Measurements from ENCODE around the gene NIM1K.
"Not testable (repeated sequence)": the region's sequence is repeated elsewhere in the genome, so short reads cannot be mapped to it uniquely, and the experiment has no call there.

NIM1K gene

GRCh38 chr5:43191740-43192557, at the start of gene NIM1K:
TSS of gene NIM1K (plus strand) at chr5:43192225. CDS start at chr5:43245776, 53,551 bp downstream.
- peak; percentile 86 for DNase-seq

DNA sequence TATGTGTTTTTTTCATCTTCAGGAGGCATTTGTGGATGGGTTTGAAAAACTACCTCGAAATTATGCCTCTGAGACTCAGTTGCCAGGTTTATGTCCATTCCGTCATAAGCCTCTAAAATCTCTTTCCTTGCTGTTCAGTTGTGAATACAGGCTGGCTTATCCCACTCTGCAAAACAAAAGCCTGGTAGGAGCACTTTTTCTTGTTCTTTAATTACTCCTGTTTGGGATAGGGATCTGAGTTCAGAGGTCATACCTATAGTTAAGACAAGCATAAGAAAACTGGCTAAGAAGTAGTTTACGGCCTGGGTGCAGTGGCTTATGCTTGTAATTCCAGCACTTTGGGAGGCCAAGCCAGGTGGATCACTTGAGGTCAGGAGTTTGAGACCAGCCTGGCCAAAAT, 47.0 kb upstream of the NIM1K start:
- no peak for DNase-seq

DNA sequence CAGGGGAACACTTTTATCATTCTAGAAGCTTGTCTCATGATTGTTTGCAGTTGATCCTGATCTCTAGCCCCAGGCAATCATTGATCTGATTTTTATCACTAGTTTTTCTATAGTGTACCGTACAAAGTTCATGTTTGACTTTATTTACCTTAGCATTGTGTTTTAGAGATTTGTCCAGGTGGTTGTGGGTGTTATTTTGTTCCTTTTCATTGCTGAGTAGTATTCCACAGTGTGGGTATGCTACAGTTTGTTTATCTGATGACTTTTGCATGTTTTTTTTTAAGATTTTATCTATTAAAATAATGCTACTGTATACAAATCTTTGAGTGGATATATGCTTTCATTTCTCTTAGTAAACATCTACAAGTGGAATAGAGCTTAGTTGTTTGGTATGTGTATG, 45.1 kb upstream of the NIM1K start:
- DNase-seq = no peak

- DNase-seq = no peak
Observed at GRCh38 chr5:43148417-43148816, 43.6 kb upstream of the NIM1K start.

- DNase-seq = no peak
Observed at GRCh38 chr5:43149231-43149630, 42.8 kb upstream of the NIM1K start.

DNA sequence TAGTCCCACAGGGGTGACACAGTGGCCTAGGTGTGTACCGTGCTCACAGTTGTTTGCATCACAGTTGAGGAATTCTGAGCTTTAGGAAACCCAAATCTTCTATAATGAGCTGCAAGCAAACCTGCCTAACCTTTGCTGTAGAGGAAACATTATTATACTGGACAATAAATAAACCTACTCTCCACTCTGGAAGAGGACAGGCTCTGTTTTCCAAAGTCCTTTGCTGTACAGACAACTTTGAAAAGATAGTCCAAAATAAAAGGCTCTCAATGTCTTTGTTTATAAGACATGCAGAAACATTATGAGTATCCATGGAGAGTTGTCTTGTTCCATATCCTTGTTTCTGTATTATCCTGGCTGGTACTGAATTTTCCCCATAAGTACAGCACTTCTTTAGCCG, 42.0 kb upstream of the NIM1K start:
- DNase-seq = no peak

DNA sequence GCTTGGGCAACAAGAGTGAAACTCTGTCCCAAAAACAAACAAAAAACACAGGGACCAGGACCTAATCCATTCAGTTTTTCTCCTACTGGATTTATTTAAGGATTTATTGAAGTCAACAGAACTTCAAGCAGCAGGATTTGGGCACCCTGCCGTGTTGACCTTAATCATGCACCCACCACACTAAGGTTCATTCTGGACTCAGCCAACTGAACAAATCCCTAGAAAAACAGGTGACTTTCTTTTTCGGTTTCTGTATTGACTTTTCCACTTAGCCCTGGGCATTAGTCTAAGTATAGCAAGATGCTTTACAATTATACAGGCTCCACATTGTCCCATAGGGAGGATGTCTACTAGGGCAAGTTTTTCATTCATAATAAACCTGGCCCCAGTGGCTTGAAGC, 41.3 kb upstream of the NIM1K start:
- peak; percentile 6 for DNase-seq

DNA sequence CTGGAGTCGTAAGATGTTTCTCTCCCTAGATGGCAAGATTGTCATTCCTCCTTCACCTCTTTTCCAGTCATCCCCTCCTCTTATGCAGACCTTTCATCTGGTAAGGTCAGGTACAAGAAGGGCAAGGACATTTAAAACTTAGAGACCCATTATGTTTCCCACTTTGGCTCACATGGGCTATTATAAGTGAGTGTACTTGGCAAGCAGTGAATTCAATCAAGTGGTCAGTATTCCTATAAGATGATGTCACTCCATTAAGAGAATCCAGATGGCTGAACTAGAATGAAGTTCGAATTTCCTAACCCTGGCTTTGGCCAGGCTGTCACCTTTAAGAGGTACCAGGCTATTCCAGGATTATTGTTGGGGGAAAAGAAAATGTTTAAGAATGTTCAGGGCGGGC, 39.1 kb upstream of the NIM1K start:
- no peak for DNase-seq

DNA sequence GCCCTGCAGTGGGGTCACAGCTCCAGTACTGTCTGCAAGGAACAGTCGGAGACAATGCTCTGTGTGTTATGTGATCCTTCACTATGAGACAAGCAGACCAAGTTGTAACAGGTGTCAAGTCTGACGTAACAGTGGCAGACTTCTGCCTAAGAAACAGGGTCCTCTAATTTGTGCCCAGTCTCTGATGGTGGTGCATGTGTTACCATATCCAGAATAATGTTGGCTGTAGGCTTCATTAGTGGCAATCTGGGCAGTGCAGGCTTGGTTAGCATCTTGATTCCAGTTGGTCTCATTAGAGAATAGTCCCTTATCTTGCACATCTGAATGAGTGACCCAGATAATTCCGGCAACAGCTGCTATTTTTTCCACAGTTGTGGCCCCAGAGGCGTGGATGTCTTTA, 37.6 kb upstream of the NIM1K start:
- DNase-seq = peak; percentile 29

DNA sequence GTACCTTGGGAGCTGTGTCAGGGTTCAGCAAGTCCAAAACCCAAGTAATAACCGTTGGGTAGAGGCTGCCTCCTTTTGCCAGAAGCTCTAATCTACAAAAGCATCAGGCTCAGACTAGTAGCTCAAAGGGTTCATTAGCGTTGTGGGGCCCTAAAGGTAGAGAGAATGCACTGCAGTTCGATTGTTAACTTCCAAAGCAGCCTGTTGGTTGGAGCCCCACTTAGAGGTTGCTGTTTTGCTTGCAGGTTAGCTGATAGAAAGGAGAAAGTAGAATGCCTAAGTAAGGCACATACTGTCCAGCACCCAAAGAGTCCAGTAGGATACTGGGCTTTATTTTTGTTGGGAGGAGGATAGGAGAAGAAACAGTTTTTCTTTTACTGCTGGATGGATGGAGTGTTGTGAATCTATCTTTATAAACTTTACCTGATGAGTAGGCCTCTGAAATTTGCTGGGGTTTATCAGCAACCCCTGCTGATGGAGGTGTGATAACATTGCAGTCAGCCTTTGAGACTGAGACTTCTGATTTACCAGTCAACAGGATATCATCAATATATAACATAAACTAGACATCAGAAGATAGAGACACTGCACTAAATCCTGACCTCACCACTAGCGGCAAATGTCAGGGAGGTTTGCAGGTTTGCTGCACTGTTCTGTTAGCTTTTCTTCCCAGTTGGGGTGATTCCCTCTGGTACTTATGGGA, 36.5 kb upstream of the NIM1K start:
- no peak for DNase-seq

GRCh38 chr5:43156388-43156787, 35.6 kb upstream of the NIM1K start:
- no peak for DNase-seq

DNA sequence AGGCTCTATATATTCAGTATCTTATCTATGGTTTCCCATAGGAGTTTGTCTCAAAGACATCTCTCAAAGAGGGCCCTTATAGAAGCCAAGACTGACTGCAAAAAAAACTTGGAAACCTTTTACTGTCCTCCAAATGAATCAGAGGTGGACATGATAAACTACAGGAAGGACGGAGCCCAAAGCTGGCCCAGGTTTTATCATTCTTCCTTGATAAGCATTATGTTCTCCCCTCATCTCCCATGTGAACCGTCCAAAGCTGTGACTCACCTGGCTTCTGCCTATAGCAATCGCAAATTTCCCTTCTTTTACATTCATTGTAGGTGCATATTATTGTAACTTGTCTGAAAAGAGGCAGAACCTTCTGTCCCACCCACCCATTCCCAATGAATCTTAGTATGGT, 35.0 kb upstream of the NIM1K start:
- DNase-seq = no peak

- no peak for DNase-seq
Observed at GRCh38 chr5:43161244-43161643, 30.8 kb upstream of the NIM1K start.

DNA sequence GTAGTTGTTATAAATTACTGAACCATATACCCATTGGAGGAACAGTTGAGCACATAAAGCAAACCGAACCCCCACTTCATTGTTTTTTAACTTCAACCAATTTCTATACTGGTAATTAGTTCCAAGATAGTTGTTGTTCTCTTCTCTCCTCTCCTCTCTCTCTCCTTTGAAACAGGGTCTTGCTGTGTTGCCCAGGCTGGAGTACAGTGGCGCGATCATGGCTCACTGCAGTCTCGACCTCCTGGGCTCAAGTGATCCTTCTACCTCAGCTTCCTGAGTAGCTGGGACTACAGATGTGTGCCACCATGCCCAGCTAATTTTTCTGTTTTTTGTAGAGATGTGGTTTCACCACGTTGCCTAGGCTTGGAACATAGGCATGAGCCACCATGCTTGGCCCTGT, 27.2 kb upstream of the NIM1K start:
- DNase-seq = not testable (repeated sequence)

- DNase-seq = no peak
Observed at GRCh38 chr5:43165323-43165722, 26.7 kb upstream of the NIM1K start.

- no peak for DNase-seq
Observed at GRCh38 chr5:43168175-43168574, 23.9 kb upstream of the NIM1K start.

DNA sequence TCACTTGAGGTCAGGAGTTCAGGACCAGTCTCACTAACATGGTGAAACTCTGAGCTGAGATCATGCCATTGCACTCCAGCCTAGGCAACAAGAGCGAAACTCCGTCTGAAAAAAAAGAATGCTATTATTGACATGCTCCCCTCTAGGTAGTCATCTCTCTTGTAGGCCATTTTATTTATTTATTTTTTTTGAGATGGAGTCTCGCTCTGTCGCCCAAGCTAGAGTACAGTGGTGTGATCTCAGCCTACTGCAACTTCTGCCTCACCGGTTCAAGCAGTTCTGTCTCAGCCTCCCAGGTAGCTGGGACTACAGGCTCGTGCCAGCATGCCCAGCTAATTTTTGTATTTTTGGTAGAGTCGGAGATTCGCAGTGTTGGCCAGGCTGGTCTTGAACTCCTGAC, 20.6 kb upstream of the NIM1K start:
- no peak for DNase-seq

GRCh38 chr5:43171926-43172325, 20.1 kb upstream of the NIM1K start:
- no peak for DNase-seq

DNA sequence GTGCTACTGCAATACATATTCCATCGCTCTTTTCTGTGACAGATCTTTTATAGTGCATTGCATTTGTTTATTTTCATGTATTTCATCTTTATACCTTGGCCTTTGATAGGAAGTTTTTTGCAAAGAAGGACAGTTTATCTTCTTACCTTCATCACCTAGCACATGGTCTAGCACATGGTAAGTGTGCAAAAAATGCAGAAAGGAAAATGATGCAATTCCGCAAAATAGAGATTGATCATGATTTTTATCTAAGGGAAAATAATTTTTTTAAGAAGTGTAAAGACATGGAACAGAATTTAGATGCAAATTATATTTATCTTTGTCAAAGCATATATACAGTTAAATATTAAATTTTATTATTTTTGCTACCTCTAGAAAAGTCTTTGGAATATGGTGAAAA, 19.2 kb upstream of the NIM1K start:
- DNase-seq = no peak

DNA sequence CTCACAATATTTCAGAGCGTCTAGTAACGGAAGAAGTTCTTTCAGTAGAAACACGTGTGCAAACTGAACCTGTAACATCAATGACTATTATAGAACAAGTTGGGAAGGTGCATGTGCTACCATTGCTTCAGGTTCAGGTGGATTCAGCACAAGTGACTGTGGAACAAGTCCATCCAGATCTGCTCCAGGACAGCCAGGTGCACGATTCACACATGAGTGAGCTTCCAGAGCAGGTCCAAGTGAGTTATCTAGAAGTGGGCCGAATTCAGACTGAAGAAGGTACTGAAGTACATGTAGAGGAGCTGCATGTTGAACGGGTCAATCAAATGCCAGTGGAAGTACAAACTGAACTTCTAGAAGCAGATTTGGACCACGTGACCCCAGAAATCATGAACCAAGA, 17.4 kb upstream of the NIM1K start:
- no peak for DNase-seq

DNA sequence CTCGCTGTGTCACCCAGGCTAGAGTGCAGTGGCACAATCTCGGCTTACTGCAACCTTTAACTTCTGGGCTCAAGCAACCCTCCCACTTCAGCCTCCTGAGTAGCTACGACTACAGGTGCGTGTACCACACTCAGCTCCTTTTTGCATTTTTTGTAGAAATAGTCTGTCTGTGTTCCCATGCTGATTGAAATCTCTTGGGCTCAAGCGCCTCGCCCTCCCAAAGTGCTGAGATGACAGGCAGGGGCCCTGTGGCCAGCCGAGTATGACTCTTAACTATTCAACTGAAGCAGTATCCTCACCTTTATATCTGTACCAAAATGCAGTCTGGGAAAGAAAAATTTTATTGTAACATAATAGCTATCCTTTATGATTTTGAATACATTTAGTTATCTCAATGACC, 12.2 kb upstream of the NIM1K start:
- DNase-seq = no peak

DNA sequence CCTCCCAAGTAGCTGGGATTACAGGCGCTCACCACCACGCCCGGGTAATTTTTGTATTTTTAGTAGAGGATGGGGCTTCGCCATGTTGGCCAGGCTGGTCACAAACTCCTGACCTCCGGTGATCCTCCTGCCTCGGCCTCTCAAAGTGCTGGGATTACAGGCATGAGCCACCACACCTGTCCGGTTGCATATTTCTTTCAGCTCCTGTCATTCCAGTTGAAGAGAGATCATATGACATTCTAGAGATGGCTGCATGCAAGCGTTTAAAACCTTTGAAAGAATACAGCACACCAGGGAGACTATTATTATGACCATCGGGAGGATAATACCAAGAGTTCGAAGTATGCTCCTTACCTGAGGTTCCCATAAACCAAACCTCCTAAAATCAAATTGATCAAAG, 9.6 kb upstream of the NIM1K start:
- DNase-seq = no peak

DNA sequence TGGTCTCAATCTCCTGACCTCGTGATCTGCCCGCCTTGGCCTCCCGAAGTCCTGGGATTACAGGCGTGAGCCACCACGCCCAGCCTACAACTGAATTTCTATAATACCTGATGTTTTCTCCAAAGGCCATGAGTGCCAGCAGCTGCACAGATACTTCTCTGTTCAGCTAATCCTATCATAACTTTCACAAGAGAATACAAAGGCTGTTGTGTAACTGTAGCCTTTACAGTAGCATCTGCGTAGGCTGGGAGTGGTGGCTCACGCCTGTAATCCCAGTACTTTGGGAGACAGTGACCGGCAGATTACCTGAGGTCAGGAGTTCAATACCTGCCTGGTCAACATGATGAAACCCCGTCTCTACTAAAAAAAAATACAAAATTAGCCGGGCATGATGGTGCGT, 8.9 kb upstream of the NIM1K start:
- not testable (repeated sequence) for DNase-seq

DNA sequence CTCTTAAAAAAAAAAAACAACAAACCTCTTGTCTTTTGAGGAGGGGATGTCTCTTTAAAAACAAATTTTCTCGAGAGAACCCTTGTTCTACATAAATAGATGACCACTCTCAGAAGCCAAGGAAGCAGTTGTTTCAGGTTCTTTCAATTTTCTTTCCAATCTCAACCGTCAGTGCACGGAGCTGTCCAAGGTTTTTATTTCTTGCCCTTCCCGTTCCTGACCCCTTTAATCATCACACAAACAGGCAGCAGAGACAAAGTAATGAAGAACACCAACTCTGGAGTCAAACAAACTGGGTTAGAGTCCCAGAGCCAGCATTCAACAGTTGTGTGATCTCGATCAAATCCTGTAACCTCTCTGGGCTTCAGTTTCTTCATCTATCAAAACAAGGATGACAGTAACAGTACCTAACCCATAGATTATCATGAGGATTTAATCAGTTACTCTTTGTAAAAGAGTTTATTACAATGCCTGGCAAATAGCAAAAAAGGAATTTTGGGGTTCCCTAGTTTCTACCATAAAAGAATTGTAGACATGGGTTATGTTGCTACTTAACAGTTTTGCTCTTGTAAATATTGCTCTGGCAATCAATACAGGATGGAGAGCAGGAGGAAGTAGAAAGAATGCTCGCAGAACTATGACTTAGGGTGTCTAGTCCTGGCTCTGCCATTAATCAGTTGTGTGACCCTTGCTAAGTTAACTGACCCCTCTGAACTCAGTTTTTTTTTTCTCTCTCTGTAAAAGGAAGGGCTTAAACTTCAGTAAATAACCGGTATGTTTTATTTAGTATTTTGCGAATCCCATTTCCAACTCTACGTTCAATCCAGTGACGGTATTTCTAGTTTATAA, 1.0 kb upstream of the NIM1K start:
- DNase-seq = peak; percentile 17
